GM23338 (cell line): Measurements from ENCODE around the gene EMC6. TPM values are rescaled to one million over a fixed set of nuclear protein-coding genes. Genes with fewer than 3 reads are reported as not detected.

ENCODE experiments used
- ATAC-seq: fragments of 200-7000 bp; cut with Tn5 transposase; 3 replicates; pipeline ENCODE4 v1.9.1; 2020
- DNase-seq: peaks from one replicate; pipeline ENCODE4 v3.0.0-alpha.2; 2015; ENCODE audit warnings: low spot score
- H2AFZ ChIP-seq: fragments of 200-600 bp; sonication (generic); 2 replicates; pipeline ENCODE4 v1.8.0; 2016; ENCODE audit warnings: antibody characterized with exemption, mild to moderate bottlenecking, moderate library complexity
- H3F3A ChIP-seq: fragments of 200-600 bp; sonication (generic); replicated peaks from 2 replicates; pipeline ENCODE4 v1.8.0; 2017; ENCODE audit warnings: antibody characterized with exemption, mixed run types, low read depth
- H3K27ac ChIP-seq: fragments of 200-600 bp; sonication (generic); 2 replicates; pipeline ENCODE4 v1.6.1; 2016; ENCODE audit warnings: low read depth
- H3K27me3 ChIP-seq: fragments of 200-600 bp; sonication (generic); 2 replicates; pipeline ENCODE4 v1.8.0; 2016; ENCODE audit warnings: mild to moderate bottlenecking, mixed run types, moderate library complexity; ENCODE audit not compliant: insufficient read depth
- H3K36me3 ChIP-seq: fragments of 200-600 bp; sonication (generic); 2 replicates; pipeline ENCODE4 v1.8.0; 2016; ENCODE audit warnings: mild to moderate bottlenecking; ENCODE audit not compliant: insufficient read depth
- H3K4me1 ChIP-seq: fragments of 200-600 bp; sonication (generic); 2 replicates; pipeline ENCODE4 v1.8.0; 2016; ENCODE audit warnings: mild to moderate bottlenecking, moderate library complexity; ENCODE audit not compliant: insufficient read depth
- H3K4me2 ChIP-seq: fragments of 200-600 bp; sonication (generic); 2 replicates; pipeline ENCODE4 v1.7.1; 2017; ENCODE audit warnings: mixed run types
- H3K4me3 ChIP-seq: fragments of 200-600 bp; sonication (generic); 2 replicates; pipeline ENCODE4 v1.6.1; 2016; ENCODE audit warnings: mixed run types
- H3K79me2 ChIP-seq: fragments of 200-600 bp; sonication (generic); replicated peaks from 2 replicates; pipeline ENCODE4 v1.8.0; 2017; ENCODE audit warnings: mild to moderate bottlenecking; ENCODE audit not compliant: insufficient read depth
- H3K9me2 ChIP-seq: fragments of 200-600 bp; sonication (generic); 2 replicates; pipeline ENCODE4 v1.8.0; 2017; ENCODE audit not compliant: insufficient read depth
- H4K20me1 ChIP-seq: fragments of 200-600 bp; sonication (generic); replicated peaks from 2 replicates; pipeline ENCODE4 v1.8.0; 2017; ENCODE audit warnings: mild to moderate bottlenecking; ENCODE audit not compliant: insufficient read depth
- H3K27ac Mint-ChIP-seq: 2 replicates; pipeline ENCODE4 v1.8.0; 2020; ENCODE audit warnings: inconsistent platforms, mild to moderate bottlenecking, moderate library complexity, mixed read lengths
- H3K27me3 Mint-ChIP-seq: 3 replicates; pipeline ENCODE4 v1.8.0; 2022; ENCODE audit warnings: low read depth, mild to moderate bottlenecking, moderate library complexity, mixed read lengths, inconsistent platforms; ENCODE audit not compliant: insufficient read depth, poor library complexity
- H3K36me3 Mint-ChIP-seq: 3 replicates; pipeline ENCODE4 v1.8.0; 2021; ENCODE audit warnings: low read depth, mild to moderate bottlenecking, inconsistent platforms, moderate library complexity, mixed read lengths
- H3K4me1 Mint-ChIP-seq: 3 replicates; pipeline ENCODE4 v1.8.0; 2020; ENCODE audit warnings: mild to moderate bottlenecking, inconsistent platforms, mixed read lengths
- H3K4me3 Mint-ChIP-seq: 3 replicates; pipeline ENCODE4 v1.8.0; 2021; ENCODE audit warnings: moderate library complexity, mild to moderate bottlenecking, inconsistent platforms, mixed read lengths
- H3K9me3 Mint-ChIP-seq: 3 replicates; pipeline ENCODE4 v1.8.0; 2020; ENCODE audit warnings: moderate library complexity, mild to moderate bottlenecking, inconsistent platforms, mixed read lengths
- EZH2 ChIP-seq: fragments of 200-600 bp; sonication (generic); IDR thresholded peaks from one replicate; pipeline ENCODE4 v1.8.0; 2017; ENCODE audit warnings: antibody characterized with exemption, mild to moderate bottlenecking, low read depth; ENCODE audit not compliant: unreplicated experiment
- EZH2phosphoT487 ChIP-seq: fragments of 200-600 bp; sonication (generic); IDR thresholded peaks from one replicate; pipeline ENCODE4 v1.8.1; 2018; ENCODE audit warnings: antibody characterized with exemption; ENCODE audit not compliant: unreplicated experiment
- JUNB ChIP-seq: IDR thresholded peaks from one replicate; pipeline ENCODE4 v1.6.1; 2016; ENCODE audit warnings: antibody characterized with exemption; ENCODE audit not compliant: unreplicated experiment
- NANOG ChIP-seq: IDR thresholded peaks from 2 replicates; pipeline ENCODE4 v1.6.1; 2016; ENCODE audit warnings: antibody characterized with exemption, borderline replicate concordance
- POLR2AphosphoS5 ChIP-seq: IDR thresholded peaks from 2 replicates; pipeline ENCODE4 v1.6.1; 2016; ENCODE audit warnings: antibody characterized with exemption, low read depth
- STAT1 ChIP-seq: IDR thresholded peaks from one replicate; pipeline ENCODE4 v1.6.1; 2016; ENCODE audit warnings: antibody characterized with exemption; ENCODE audit not compliant: unreplicated experiment
- ZNF331 ChIP-seq: fragments of 250-450 bp; sonication (Bioruptor Pico); IDR thresholded peaks from 2 replicates; pipeline ENCODE4 v1.5.0; 2020; ENCODE audit warnings: low read depth, mild to moderate bottlenecking, moderate library complexity
- polyA plus RNA-seq: library from polyadenylated mRNA; unstranded; fragments of >200 nt; fragmentation: Nextera tagmentation; extraction: Ambion mirVana; gene quantifications from 2 replicates; pipeline ENCODE4 v1.2.1, GENCODE V29; 2016
- total RNA-seq: library from RNA; depleted of rRNA; stranded (reverse); fragments of >200 nt; shearing (Covaris generic); gene quantifications from 2 replicates; pipeline ENCODE4 v1.2.3, GENCODE V29; 2014
- TF ChIP-seq, protein P1 (sequence below): IDR thresholded peaks from one replicate; pipeline ENCODE4 v1.6.1; 2018; ENCODE audit warnings: antibody characterized with exemption; ENCODE audit not compliant: unreplicated experiment
- TF ChIP-seq, protein P2 (sequence below), 2 experiments: fragments of 200-600 bp in 1 of 2; sonication (generic) in 1 of 2; conservative IDR thresholded peaks; 2 replicates each; pipeline versions ENCODE4 v1.5.1 to v1.6.1; 2016 to 2017; ENCODE audit warnings: antibody characterized with exemption in 2 of 2, low read depth in 2 of 2, mild to moderate bottlenecking in 2 of 2, moderate library complexity in 1 of 2
- TF ChIP-seq, protein P3 (sequence below): IDR thresholded peaks from 2 replicates; pipeline ENCODE4 v1.6.1; 2016; ENCODE audit warnings: antibody characterized with exemption

EMC6 gene
- total and polyA plus RNA-seq, 2 experiments from 2014 or later, result 48.0 to 230 TPM

GRCh38 chr17:3688027-3688553 lies 19.5 kb downstream of the EMC6 start (continued):
- TF ChIP-seq, protein P1, sequence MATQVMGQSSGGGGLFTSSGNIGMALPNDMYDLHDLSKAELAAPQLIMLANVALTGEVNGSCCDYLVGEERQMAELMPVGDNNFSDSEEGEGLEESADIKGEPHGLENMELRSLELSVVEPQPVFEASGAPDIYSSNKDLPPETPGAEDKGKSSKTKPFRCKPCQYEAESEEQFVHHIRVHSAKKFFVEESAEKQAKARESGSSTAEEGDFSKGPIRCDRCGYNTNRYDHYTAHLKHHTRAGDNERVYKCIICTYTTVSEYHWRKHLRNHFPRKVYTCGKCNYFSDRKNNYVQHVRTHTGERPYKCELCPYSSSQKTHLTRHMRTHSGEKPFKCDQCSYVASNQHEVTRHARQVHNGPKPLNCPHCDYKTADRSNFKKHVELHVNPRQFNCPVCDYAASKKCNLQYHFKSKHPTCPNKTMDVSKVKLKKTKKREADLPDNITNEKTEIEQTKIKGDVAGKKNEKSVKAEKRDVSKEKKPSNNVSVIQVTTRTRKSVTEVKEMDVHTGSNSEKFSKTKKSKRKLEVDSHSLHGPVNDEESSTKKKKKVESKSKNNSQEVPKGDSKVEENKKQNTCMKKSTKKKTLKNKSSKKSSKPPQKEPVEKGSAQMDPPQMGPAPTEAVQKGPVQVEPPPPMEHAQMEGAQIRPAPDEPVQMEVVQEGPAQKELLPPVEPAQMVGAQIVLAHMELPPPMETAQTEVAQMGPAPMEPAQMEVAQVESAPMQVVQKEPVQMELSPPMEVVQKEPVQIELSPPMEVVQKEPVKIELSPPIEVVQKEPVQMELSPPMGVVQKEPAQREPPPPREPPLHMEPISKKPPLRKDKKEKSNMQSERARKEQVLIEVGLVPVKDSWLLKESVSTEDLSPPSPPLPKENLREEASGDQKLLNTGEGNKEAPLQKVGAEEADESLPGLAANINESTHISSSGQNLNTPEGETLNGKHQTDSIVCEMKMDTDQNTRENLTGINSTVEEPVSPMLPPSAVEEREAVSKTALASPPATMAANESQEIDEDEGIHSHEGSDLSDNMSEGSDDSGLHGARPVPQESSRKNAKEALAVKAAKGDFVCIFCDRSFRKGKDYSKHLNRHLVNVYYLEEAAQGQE, result no peak
- TF ChIP-seq EZH2 (no peak), NANOG (no peak), JUNB (no peak), EZH2phosphoT487 (no peak), ZNF331 (CRISPR knock-in tag) (no peak), POLR2AphosphoS5 (no peak)
- TF ChIP-seq, protein P2, sequence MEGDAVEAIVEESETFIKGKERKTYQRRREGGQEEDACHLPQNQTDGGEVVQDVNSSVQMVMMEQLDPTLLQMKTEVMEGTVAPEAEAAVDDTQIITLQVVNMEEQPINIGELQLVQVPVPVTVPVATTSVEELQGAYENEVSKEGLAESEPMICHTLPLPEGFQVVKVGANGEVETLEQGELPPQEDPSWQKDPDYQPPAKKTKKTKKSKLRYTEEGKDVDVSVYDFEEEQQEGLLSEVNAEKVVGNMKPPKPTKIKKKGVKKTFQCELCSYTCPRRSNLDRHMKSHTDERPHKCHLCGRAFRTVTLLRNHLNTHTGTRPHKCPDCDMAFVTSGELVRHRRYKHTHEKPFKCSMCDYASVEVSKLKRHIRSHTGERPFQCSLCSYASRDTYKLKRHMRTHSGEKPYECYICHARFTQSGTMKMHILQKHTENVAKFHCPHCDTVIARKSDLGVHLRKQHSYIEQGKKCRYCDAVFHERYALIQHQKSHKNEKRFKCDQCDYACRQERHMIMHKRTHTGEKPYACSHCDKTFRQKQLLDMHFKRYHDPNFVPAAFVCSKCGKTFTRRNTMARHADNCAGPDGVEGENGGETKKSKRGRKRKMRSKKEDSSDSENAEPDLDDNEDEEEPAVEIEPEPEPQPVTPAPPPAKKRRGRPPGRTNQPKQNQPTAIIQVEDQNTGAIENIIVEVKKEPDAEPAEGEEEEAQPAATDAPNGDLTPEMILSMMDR (conservative IDR thresholded peaks at IDR 0.05; ENCODE audit: low read depth in 2 of 2), result no peak
- TF ChIP-seq, protein P3, sequence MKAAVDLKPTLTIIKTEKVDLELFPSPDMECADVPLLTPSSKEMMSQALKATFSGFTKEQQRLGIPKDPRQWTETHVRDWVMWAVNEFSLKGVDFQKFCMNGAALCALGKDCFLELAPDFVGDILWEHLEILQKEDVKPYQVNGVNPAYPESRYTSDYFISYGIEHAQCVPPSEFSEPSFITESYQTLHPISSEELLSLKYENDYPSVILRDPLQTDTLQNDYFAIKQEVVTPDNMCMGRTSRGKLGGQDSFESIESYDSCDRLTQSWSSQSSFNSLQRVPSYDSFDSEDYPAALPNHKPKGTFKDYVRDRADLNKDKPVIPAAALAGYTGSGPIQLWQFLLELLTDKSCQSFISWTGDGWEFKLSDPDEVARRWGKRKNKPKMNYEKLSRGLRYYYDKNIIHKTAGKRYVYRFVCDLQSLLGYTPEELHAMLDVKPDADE, result no peak

GRCh38 chr17:3688852-3689261 lies 20.2 kb downstream of the EMC6 start:
- H3K27me3 Mint-ChIP-seq, result peaks cover 4% of the 10 kb centered on the region
- H3K9me3 Mint-ChIP-seq, result no peaks in the 10 kb centered on the region
- ATAC-seq, result no peak; the same call in 2 of the 3 replicates
- H3K4me1 Mint-ChIP-seq, result peaks cover 10% of the 10 kb centered on the region
- H3F3A ChIP-seq, result peaks cover 6% of the 10 kb centered on the region
- no peaks in the 10 kb centered on the region for H3K27me3 ChIP-seq
- H3K36me3 Mint-ChIP-seq, result no peaks in the 10 kb centered on the region
- H2AFZ ChIP-seq, result no peak overlapping the region
- no peak overlapping the region for H3K27ac ChIP-seq
- no peak for DNase-seq
- H3K4me3 ChIP-seq, result no peak overlapping the region
- no peaks in the 10 kb centered on the region for H3K79me2 ChIP-seq
- no peaks in the 10 kb centered on the region for H4K20me1 ChIP-seq
- TF ChIP-seq POLR2AphosphoS5 (no peak), EZH2 (no peak), STAT1 (no peak)
- TF ChIP-seq, protein P2 (conservative IDR thresholded peaks at IDR 0.05; ENCODE audit: low read depth in 2 of 2), result no peak
- H3K4me1 ChIP-seq, result no peaks in the 10 kb centered on the region
- no peak overlapping the region for H3K4me2 ChIP-seq
- no peaks in the 10 kb centered on the region for H3K9me2 ChIP-seq
- no peaks in the 10 kb centered on the region for H3K36me3 ChIP-seq
- H3K27ac Mint-ChIP-seq, result no peak overlapping the region
- no peak overlapping the region for H3K4me3 Mint-ChIP-seq
